GM23338 (cell line): ENCODE results near the gene KAT8. TPM values are rescaled to one million over a fixed set of nuclear protein-coding genes. Genes with fewer than 3 reads are reported as not detected.

Source experiments
- ATAC-seq: fragments of 200-7000 bp; cut with Tn5 transposase; 3 replicates; pipeline ENCODE4 v1.9.1; 2020
- DNase-seq: peaks from one replicate; pipeline ENCODE4 v3.0.0-alpha.2; 2015; ENCODE audit warnings: low spot score
- H2AFZ ChIP-seq: fragments of 200-600 bp; sonication (generic); 2 replicates; pipeline ENCODE4 v1.8.0; 2016; ENCODE audit warnings: antibody characterized with exemption, mild to moderate bottlenecking, moderate library complexity
- H3F3A ChIP-seq: fragments of 200-600 bp; sonication (generic); replicated peaks from 2 replicates; pipeline ENCODE4 v1.8.0; 2017; ENCODE audit warnings: antibody characterized with exemption, mixed run types, low read depth
- H3K27ac ChIP-seq: fragments of 200-600 bp; sonication (generic); 2 replicates; pipeline ENCODE4 v1.6.1; 2016; ENCODE audit warnings: low read depth
- H3K27me3 ChIP-seq: fragments of 200-600 bp; sonication (generic); 2 replicates; pipeline ENCODE4 v1.8.0; 2016; ENCODE audit warnings: mild to moderate bottlenecking, mixed run types, moderate library complexity; ENCODE audit not compliant: insufficient read depth
- H3K36me3 ChIP-seq: fragments of 200-600 bp; sonication (generic); 2 replicates; pipeline ENCODE4 v1.8.0; 2016; ENCODE audit warnings: mild to moderate bottlenecking; ENCODE audit not compliant: insufficient read depth
- H3K4me1 ChIP-seq: fragments of 200-600 bp; sonication (generic); 2 replicates; pipeline ENCODE4 v1.8.0; 2016; ENCODE audit warnings: mild to moderate bottlenecking, moderate library complexity; ENCODE audit not compliant: insufficient read depth
- H3K4me2 ChIP-seq: fragments of 200-600 bp; sonication (generic); 2 replicates; pipeline ENCODE4 v1.7.1; 2017; ENCODE audit warnings: mixed run types
- H3K4me3 ChIP-seq: fragments of 200-600 bp; sonication (generic); 2 replicates; pipeline ENCODE4 v1.6.1; 2016; ENCODE audit warnings: mixed run types
- H3K79me2 ChIP-seq: fragments of 200-600 bp; sonication (generic); replicated peaks from 2 replicates; pipeline ENCODE4 v1.8.0; 2017; ENCODE audit warnings: mild to moderate bottlenecking; ENCODE audit not compliant: insufficient read depth
- H3K9me2 ChIP-seq: fragments of 200-600 bp; sonication (generic); 2 replicates; pipeline ENCODE4 v1.8.0; 2017; ENCODE audit not compliant: insufficient read depth
- H4K20me1 ChIP-seq: fragments of 200-600 bp; sonication (generic); replicated peaks from 2 replicates; pipeline ENCODE4 v1.8.0; 2017; ENCODE audit warnings: mild to moderate bottlenecking; ENCODE audit not compliant: insufficient read depth
- H3K27ac Mint-ChIP-seq: 2 replicates; pipeline ENCODE4 v1.8.0; 2020; ENCODE audit warnings: inconsistent platforms, mild to moderate bottlenecking, moderate library complexity, mixed read lengths
- H3K27me3 Mint-ChIP-seq: 3 replicates; pipeline ENCODE4 v1.8.0; 2022; ENCODE audit warnings: low read depth, mild to moderate bottlenecking, moderate library complexity, mixed read lengths, inconsistent platforms; ENCODE audit not compliant: insufficient read depth, poor library complexity
- H3K36me3 Mint-ChIP-seq: 3 replicates; pipeline ENCODE4 v1.8.0; 2021; ENCODE audit warnings: low read depth, mild to moderate bottlenecking, inconsistent platforms, moderate library complexity, mixed read lengths
- H3K4me1 Mint-ChIP-seq: 3 replicates; pipeline ENCODE4 v1.8.0; 2020; ENCODE audit warnings: mild to moderate bottlenecking, inconsistent platforms, mixed read lengths
- H3K4me3 Mint-ChIP-seq: 3 replicates; pipeline ENCODE4 v1.8.0; 2021; ENCODE audit warnings: moderate library complexity, mild to moderate bottlenecking, inconsistent platforms, mixed read lengths
- H3K9me3 Mint-ChIP-seq: 3 replicates; pipeline ENCODE4 v1.8.0; 2020; ENCODE audit warnings: moderate library complexity, mild to moderate bottlenecking, inconsistent platforms, mixed read lengths
- CREB1 ChIP-seq: fragments of 250-450 bp; sonication (Bioruptor Pico); IDR thresholded peaks from 2 replicates; pipeline ENCODE4 v1.5.0; 2020; ENCODE audit warnings: low read depth, mild to moderate bottlenecking, moderate library complexity
- EZH2phosphoT487 ChIP-seq: fragments of 200-600 bp; sonication (generic); IDR thresholded peaks from one replicate; pipeline ENCODE4 v1.8.1; 2018; ENCODE audit warnings: antibody characterized with exemption; ENCODE audit not compliant: unreplicated experiment
- JUNB ChIP-seq: IDR thresholded peaks from one replicate; pipeline ENCODE4 v1.6.1; 2016; ENCODE audit warnings: antibody characterized with exemption; ENCODE audit not compliant: unreplicated experiment
- NANOG ChIP-seq: IDR thresholded peaks from 2 replicates; pipeline ENCODE4 v1.6.1; 2016; ENCODE audit warnings: antibody characterized with exemption, borderline replicate concordance
- POLR2AphosphoS5 ChIP-seq: IDR thresholded peaks from 2 replicates; pipeline ENCODE4 v1.6.1; 2016; ENCODE audit warnings: antibody characterized with exemption, low read depth
- ZNF331 ChIP-seq: fragments of 250-450 bp; sonication (Bioruptor Pico); IDR thresholded peaks from 2 replicates; pipeline ENCODE4 v1.5.0; 2020; ENCODE audit warnings: low read depth, mild to moderate bottlenecking, moderate library complexity
- polyA plus RNA-seq: library from polyadenylated mRNA; unstranded; fragments of >200 nt; fragmentation: Nextera tagmentation; extraction: Ambion mirVana; gene quantifications from 2 replicates; pipeline ENCODE4 v1.2.1, GENCODE V29; 2016
- total RNA-seq: library from RNA; depleted of rRNA; stranded (reverse); fragments of >200 nt; shearing (Covaris generic); gene quantifications from 2 replicates; pipeline ENCODE4 v1.2.3, GENCODE V29; 2014
- TF ChIP-seq, protein P1 (sequence below): IDR thresholded peaks from one replicate; pipeline ENCODE4 v1.6.1; 2018; ENCODE audit warnings: antibody characterized with exemption; ENCODE audit not compliant: unreplicated experiment
- TF ChIP-seq, protein P2 (sequence below): IDR thresholded peaks from 2 replicates; pipeline ENCODE4 v1.6.1; 2016; ENCODE audit warnings: antibody characterized with exemption
- TF ChIP-seq, protein P3 (sequence below): fragments of 250-450 bp; sonication (Bioruptor Pico); IDR thresholded peaks from 2 replicates; pipeline ENCODE4 v1.5.0; 2020; ENCODE audit warnings: mild to moderate bottlenecking, moderate library complexity

The KAT8 gene
- total and polyA plus RNA-seq, 2 experiments from 2014 or later, result 47.6 to 85.4 TPM

DNA sequence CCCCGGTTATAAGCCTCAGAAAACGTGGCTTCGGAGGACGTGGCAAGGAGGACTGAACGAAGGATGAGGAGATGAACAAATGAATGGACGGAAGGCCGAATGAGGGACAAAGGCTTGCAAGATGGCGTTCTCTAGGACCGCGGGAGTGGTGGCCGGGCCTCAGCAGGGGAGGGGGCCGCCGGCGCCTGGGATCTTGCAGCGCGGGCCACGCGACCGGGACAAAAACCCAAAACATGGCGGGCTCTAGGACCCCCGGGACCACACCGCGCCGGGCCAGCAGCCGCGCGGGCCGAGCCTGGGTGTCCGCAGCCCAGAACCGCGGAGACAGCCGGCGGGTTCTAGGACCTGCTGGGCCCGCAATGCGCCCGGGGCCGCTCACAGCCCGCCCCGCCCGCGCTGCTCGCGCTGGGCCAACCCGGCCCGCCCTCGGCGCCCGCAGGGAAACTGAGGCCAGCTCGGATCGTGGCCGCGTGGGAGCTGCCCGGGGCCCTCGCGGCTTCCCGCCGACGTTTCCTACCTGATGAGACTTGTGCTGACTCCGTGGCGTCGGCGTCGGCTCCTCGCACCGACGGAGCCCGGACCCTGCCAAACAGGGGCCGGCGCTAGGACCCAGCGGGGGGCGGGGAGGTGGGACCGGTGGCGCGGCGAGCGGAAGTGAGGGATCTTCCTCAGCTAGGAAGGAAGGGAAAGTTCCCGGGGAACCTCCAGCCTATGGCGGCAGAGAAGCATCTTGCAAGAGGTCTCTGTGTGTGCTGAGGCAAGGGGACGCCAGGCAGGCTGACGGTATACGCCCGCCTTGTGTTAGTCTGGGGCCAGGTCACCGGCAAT is 44.1 kb upstream of the KAT8 start (continued):
- TF ChIP-seq, protein P1, sequence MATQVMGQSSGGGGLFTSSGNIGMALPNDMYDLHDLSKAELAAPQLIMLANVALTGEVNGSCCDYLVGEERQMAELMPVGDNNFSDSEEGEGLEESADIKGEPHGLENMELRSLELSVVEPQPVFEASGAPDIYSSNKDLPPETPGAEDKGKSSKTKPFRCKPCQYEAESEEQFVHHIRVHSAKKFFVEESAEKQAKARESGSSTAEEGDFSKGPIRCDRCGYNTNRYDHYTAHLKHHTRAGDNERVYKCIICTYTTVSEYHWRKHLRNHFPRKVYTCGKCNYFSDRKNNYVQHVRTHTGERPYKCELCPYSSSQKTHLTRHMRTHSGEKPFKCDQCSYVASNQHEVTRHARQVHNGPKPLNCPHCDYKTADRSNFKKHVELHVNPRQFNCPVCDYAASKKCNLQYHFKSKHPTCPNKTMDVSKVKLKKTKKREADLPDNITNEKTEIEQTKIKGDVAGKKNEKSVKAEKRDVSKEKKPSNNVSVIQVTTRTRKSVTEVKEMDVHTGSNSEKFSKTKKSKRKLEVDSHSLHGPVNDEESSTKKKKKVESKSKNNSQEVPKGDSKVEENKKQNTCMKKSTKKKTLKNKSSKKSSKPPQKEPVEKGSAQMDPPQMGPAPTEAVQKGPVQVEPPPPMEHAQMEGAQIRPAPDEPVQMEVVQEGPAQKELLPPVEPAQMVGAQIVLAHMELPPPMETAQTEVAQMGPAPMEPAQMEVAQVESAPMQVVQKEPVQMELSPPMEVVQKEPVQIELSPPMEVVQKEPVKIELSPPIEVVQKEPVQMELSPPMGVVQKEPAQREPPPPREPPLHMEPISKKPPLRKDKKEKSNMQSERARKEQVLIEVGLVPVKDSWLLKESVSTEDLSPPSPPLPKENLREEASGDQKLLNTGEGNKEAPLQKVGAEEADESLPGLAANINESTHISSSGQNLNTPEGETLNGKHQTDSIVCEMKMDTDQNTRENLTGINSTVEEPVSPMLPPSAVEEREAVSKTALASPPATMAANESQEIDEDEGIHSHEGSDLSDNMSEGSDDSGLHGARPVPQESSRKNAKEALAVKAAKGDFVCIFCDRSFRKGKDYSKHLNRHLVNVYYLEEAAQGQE, result no peak
- TF ChIP-seq POLR2AphosphoS5, result peak; percentile 17; the same call in 1 of the 2 replicates
- TF ChIP-seq CREB1 (CRISPR knock-in tag), result peak; percentile 19; the same call in 1 of the 2 replicates

DNA sequence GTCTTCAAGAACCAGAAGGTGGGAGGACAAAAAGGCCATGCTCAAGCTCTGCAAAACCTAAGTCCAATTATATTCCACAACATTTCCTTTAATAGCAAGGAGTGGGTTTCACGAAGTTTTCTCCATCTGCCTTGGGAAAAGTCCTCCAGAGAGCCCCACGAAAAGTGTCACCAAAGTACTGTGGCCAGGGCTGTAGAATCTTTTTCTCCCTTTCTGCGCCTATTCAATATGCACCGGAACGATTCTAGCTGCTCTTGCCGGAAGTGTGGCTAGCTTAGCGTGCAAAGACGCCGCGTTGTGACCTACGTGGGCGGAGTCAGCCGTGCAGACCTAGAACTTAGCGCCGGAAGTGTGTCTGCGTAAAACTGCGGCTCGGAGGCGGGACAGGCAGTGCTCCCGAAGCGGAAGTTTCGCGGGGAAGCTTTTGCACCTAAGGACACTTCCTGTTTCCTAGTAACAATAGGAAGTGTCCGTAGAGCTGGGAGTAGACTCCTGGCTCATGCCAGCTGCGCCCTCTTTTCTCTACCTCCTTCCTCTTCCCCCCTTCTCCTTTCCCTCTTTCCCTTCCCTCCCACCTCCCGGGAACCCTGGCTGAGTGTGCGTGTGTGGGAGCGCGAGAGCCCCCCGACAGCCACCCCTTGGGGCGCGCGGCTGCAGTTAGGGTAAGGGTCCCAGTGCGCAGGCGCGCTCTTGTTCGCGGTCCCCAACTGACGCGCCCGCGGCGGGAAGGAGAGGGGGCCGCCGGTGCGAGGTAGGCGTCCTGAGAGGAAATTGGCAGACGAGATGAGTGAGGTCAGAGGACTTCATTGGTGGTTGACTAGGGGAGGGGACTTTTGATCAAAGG is 43.3 kb upstream of the KAT8 start, which contains the start of the genes ZNF646 and ZNF668:
TSS of gene ZNF646 (plus strand) at position 453 of the 844 bp plus-strand sequence. CDS start 1,903 bp downstream, outside the sequence.
TSS of gene ZNF668 (minus strand) at position 271 of the 844 bp plus-strand sequence. CDS start 9,781 bp downstream, outside the sequence.
- DNase-seq (peak; percentile 100), ATAC-seq (peak; percentile 81)
- H3K4me1 ChIP-seq, result peaks cover 14% of the 10 kb centered on the region
- Mint-ChIP-seq H3K4me3 (peak within 1 kb of the TSS; percentile 99), H3K27me3 (peaks cover 8% of the 10 kb centered on the region), H3K9me3 (no peaks in the 10 kb centered on the region; the same call in 2 of the 3 replicates), H3K27ac (peak within 1 kb of the TSS; percentile 98), H3K4me1 (peaks cover 19% of the 10 kb centered on the region), H3K36me3 (peaks cover 31% of the 10 kb centered on the region)
- no peaks in the 10 kb centered on the region; the same call in 1 of the 2 replicates for H4K20me1 ChIP-seq
- H3K4me3 ChIP-seq, result peak within 1 kb of the TSS; percentile 90
- H3K9me2 ChIP-seq, result no peaks in the 10 kb centered on the region
- H3K36me3 ChIP-seq, result peaks cover 7% of the 10 kb centered on the region; the same call in 1 of the 2 replicates
- H3K27ac ChIP-seq, result peak within 1 kb of the TSS; percentile 96
- H3K79me2 ChIP-seq, result peaks cover 58% of the 10 kb centered on the region
- H3K27me3 ChIP-seq, result no peaks in the 10 kb centered on the region
- peak within 1 kb of the TSS; percentile 98 for H2AFZ ChIP-seq
- H3K4me2 ChIP-seq, result peak within 1 kb of the TSS; percentile 86
- no peaks in the 10 kb centered on the region for H3F3A ChIP-seq
- TF ChIP-seq EZH2phosphoT487, result no peak
- no peak for TF ChIP-seq NANOG
- no peak for TF ChIP-seq ZNF331 (CRISPR knock-in tag)
- TF ChIP-seq JUNB, result no peak
- peak; percentile 89 for TF ChIP-seq CREB1 (CRISPR knock-in tag)
- TF ChIP-seq, protein P2, sequence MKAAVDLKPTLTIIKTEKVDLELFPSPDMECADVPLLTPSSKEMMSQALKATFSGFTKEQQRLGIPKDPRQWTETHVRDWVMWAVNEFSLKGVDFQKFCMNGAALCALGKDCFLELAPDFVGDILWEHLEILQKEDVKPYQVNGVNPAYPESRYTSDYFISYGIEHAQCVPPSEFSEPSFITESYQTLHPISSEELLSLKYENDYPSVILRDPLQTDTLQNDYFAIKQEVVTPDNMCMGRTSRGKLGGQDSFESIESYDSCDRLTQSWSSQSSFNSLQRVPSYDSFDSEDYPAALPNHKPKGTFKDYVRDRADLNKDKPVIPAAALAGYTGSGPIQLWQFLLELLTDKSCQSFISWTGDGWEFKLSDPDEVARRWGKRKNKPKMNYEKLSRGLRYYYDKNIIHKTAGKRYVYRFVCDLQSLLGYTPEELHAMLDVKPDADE, result peak; percentile 88
- TF ChIP-seq, protein P3, sequence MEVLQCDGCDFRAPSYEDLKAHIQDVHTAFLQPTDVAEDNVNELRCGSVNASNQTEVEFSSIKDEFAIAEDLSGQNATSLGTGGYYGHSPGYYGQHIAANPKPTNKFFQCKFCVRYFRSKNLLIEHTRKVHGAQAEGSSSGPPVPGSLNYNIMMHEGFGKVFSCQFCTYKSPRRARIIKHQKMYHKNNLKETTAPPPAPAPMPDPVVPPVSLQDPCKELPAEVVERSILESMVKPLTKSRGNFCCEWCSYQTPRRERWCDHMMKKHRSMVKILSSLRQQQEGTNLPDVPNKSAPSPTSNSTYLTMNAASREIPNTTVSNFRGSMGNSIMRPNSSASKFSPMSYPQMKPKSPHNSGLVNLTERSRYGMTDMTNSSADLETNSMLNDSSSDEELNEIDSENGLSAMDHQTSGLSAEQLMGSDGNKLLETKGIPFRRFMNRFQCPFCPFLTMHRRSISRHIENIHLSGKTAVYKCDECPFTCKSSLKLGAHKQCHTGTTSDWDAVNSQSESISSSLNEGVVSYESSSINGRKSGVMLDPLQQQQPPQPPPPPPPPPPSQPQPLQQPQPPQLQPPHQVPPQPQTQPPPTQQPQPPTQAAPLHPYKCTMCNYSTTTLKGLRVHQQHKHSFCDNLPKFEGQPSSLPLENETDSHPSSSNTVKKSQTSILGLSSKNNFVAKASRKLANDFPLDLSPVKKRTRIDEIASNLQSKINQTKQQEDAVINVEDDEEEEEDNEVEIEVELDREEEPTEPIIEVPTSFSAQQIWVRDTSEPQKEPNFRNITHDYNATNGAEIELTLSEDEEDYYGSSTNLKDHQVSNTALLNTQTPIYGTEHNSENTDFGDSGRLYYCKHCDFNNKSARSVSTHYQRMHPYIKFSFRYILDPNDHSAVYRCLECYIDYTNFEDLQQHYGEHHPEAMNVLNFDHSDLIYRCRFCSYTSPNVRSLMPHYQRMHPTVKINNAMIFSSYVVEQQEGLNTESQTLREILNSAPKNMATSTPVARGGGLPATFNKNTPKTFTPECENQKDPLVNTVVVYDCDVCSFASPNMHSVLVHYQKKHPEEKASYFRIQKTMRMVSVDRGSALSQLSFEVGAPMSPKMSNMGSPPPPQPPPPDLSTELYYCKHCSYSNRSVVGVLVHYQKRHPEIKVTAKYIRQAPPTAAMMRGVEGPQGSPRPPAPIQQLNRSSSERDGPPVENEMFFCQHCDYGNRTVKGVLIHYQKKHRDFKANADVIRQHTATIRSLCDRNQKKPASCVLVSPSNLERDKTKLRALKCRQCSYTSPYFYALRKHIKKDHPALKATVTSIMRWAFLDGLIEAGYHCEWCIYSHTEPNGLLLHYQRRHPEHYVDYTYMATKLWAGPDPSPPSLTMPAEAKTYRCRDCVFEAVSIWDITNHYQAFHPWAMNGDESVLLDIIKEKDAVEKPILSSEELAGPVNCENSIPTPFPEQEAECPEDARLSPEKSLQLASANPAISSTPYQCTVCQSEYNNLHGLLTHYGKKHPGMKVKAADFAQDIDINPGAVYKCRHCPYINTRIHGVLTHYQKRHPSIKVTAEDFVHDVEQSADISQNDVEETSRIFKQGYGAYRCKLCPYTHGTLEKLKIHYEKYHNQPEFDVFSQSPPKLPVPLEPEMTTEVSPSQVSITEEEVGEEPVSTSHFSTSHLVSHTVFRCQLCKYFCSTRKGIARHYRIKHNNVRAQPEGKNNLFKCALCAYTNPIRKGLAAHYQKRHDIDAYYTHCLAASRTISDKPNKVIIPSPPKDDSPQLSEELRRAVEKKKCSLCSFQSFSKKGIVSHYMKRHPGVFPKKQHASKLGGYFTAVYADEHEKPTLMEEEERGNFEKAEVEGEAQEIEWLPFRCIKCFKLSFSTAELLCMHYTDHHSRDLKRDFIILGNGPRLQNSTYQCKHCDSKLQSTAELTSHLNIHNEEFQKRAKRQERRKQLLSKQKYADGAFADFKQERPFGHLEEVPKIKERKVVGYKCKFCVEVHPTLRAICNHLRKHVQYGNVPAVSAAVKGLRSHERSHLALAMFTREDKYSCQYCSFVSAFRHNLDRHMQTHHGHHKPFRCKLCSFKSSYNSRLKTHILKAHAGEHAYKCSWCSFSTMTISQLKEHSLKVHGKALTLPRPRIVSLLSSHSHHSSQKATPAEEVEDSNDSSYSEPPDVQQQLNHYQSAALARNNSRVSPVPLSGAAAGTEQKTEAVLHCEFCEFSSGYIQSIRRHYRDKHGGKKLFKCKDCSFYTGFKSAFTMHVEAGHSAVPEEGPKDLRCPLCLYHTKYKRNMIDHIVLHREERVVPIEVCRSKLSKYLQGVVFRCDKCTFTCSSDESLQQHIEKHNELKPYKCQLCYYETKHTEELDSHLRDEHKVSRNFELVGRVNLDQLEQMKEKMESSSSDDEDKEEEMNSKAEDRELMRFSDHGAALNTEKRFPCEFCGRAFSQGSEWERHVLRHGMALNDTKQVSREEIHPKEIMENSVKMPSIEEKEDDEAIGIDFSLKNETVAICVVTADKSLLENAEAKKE (CRISPR knock-in tag), result no peak
